HG03575 (cell line): ENCODE data around the gene SCEL.
A peak's percentile ranks its signal among the peaks of the same experiment; 100 is the strongest.
"Not testable (repeated sequence)": the region's sequence is repeated elsewhere in the genome, so short reads cannot be mapped to it uniquely, and the experiment has no call there.

Experiments used
- ATAC-seq: cut with Tn5 transposase; IDR thresholded peaks from one replicate; pipeline ENCODE4 v1.9.1; 2021; ENCODE audit not compliant: unreplicated experiment, insufficient number of reproducible peaks, low FRiP score; ENCODE audit errors: extremely low read depth

SCEL gene

GRCh38 chr13:77535448-77535847 is at the start of gene SCEL:
SCEL (plus strand) TSS chr13:77535706; CDS start chr13:77555876, 20,170 bp downstream.
- no peak for ATAC-seq

GRCh38 chr13:77489566-77490337 is 45.8 kb upstream of the SCEL start:
- ATAC-seq = no peak

- ATAC-seq = no peak
Measured at GRCh38 chr13:77492982-77493381, 42.5 kb upstream of the SCEL start.

GRCh38 chr13:77494226-77494625 is 41.3 kb upstream of the SCEL start:
- no peak for ATAC-seq

- ATAC-seq = no peak
Measured at GRCh38 chr13:77497350-77497749, 38.2 kb upstream of the SCEL start.

GRCh38 chr13:77497835-77498234 is 37.7 kb upstream of the SCEL start:
- no peak for ATAC-seq

- ATAC-seq = peak; percentile 76
Measured at GRCh38 chr13:77502104-77502720, 33.3 kb upstream of the SCEL start.

GRCh38 chr13:77503398-77503797 is 32.1 kb upstream of the SCEL start:
- no peak for ATAC-seq

- ATAC-seq = no peak
Measured at GRCh38 chr13:77506874-77507273, 28.6 kb upstream of the SCEL start.

GRCh38 chr13:77507931-77508776 is 27.4 kb upstream of the SCEL start:
- no peak for ATAC-seq

GRCh38 chr13:77508959-77509620 is 26.4 kb upstream of the SCEL start:
- no peak for ATAC-seq

- no peak for ATAC-seq
Measured at GRCh38 chr13:77510156-77510555, 25.4 kb upstream of the SCEL start.

GRCh38 chr13:77511552-77511951 is 24.0 kb upstream of the SCEL start:
- ATAC-seq = no peak

GRCh38 chr13:77513719-77514335 is 21.7 kb upstream of the SCEL start:
- ATAC-seq = peak; percentile 66

GRCh38 chr13:77514336-77514726 is 21.2 kb upstream of the SCEL start:
- ATAC-seq = peak; percentile 69

- no peak for ATAC-seq
Measured at GRCh38 chr13:77515785-77516184, 19.7 kb upstream of the SCEL start.

- no peak for ATAC-seq
Measured at GRCh38 chr13:77516342-77516789, 19.1 kb upstream of the SCEL start.

- ATAC-seq = no peak
Measured at GRCh38 chr13:77518266-77518665, 17.2 kb upstream of the SCEL start.

- not testable (repeated sequence) for ATAC-seq
Measured at GRCh38 chr13:77519396-77519795, 16.1 kb upstream of the SCEL start.
